NK-92 (cell line): ENCODE data around the gene CAVIN1.
"Not testable (repeated sequence)": the region's sequence is repeated elsewhere in the genome, so short reads cannot be mapped to it uniquely, and the experiment has no call there.

Experiments
- DNase-seq: peaks from one replicate; lab custom pipeline; 2025; ENCODE audit not compliant: unreplicated experiment; lab: John Stamatoyannopoulos, UW

Gene CAVIN1

GRCh38 chr17:42436391-42436790, 13.3 kb upstream of the CAVIN1 start:
- no peak for DNase-seq

GRCh38 chr17:42431758-42432161, 8.7 kb upstream of the CAVIN1 start:
- DNase-seq = no peak

GRCh38 chr17:42429726-42430447, 6.8 kb upstream of the CAVIN1 start:
- no peak for DNase-seq

- no peak for DNase-seq
Measured at GRCh38 chr17:42428141-42428944, 5.3 kb upstream of the CAVIN1 start.

- no peak for DNase-seq
Measured at GRCh38 chr17:42424991-42425610, 2.0 kb upstream of the CAVIN1 start.

GRCh38 chr17:42423766-42424165, 710 bp upstream of the CAVIN1 start:
- DNase-seq = no peak

- no peak for DNase-seq
Measured at GRCh38 chr17:42422412-42422957, 571 bp downstream of the CAVIN1 start.

GRCh38 chr17:42421507-42422338, 1.3 kb downstream of the CAVIN1 start:
- no peak for DNase-seq

GRCh38 chr17:42421136-42421506, 1.9 kb downstream of the CAVIN1 start:
- no peak for DNase-seq

GRCh38 chr17:42417981-42418380, 5.1 kb downstream of the CAVIN1 start:
- not testable (repeated sequence) for DNase-seq

- no peak for DNase-seq
Measured at GRCh38 chr17:42414704-42415409, 8.2 kb downstream of the CAVIN1 start.

- DNase-seq = no peak
Measured at GRCh38 chr17:42413464-42414040, 9.5 kb downstream of the CAVIN1 start.

- DNase-seq = no peak
Measured at GRCh38 chr17:42411905-42412679, 11.0 kb downstream of the CAVIN1 start.

GRCh38 chr17:42411361-42411760, 11.7 kb downstream of the CAVIN1 start:
- no peak for DNase-seq

- DNase-seq = no peak
Measured at GRCh38 chr17:42410319-42410685, 12.8 kb downstream of the CAVIN1 start.

- DNase-seq = no peak
Measured at GRCh38 chr17:42409523-42410318, 13.3 kb downstream of the CAVIN1 start.

- DNase-seq = no peak
Measured at GRCh38 chr17:42408061-42408460, 15.0 kb downstream of the CAVIN1 start.

- no peak for DNase-seq
Measured at GRCh38 chr17:42407289-42407836, 15.7 kb downstream of the CAVIN1 start.
